ENCODE results near the gene NAP1L1.

GRCh38 chr12:76123259-76124212, 39.1 kb upstream of the NAP1L1 start:
- no peak for TF ChIP-seq CTCF (IDR thresholded peaks at IDR 0.05)
- TF ChIP-seq POLR2A (IDR thresholded peaks at IDR 0.05), result no peak

All from Peyer's patch (tissue), 4 donors.